HCT116 (cell line): Measurements from ENCODE around the gene STAT6. TPM values are rescaled to one million over a fixed set of nuclear protein-coding genes. Genes with fewer than 3 reads are reported as not detected.

Source experiments
- ATAC-seq: fragments of 200-7000 bp; cut with Tn5 transposase; 2 replicates; pipeline ENCODE4 v1.9.1; 2020; ENCODE audit warnings: mild to moderate bottlenecking, moderate library complexity
- BruUV-seq: library from RNA; stranded (reverse); fragments of 400-500 nt; replicated peaks from 2 replicates; lab custom pipeline; 2021; lab: Mats Ljungman, UMichigan
- CTCF ChIA-PET: fragments of 300-600 bp; sonication (Branson Sonifier 250); formaldehyde crosslinking; loops from one replicate; lab custom pipeline; 2021; ENCODE audit warnings: antibody characterized with exemption; lab: Charles Lee
- POLR2A ChIA-PET: fragments of 300-600, 350-600 bp; sonication (Branson Sonifier 250); formaldehyde crosslinking; loops from one replicate; lab custom pipeline; 2021; ENCODE audit warnings: antibody characterized with exemption; lab: Charles Lee
- RAD21 ChIA-PET, 2 experiments: fragments of 300-600 bp; sonication (Branson Sonifier 250); formaldehyde crosslinking; loops; one replicate each; lab custom pipeline; 2023; ENCODE audit warnings: low total read pairs in 2 of 2; ENCODE audit not compliant: uncharacterized antibody in 2 of 2, unreplicated experiment in 2 of 2, low non-redundant PET in 1 of 2; lab: Charles Lee
- DNase-seq: peaks from one replicate; pipeline ENCODE4 v3.0.0-alpha.2; 2010; ENCODE audit warnings: low read depth, low spot score
- H2AFZ ChIP-seq: fragments of 200-600 bp; shearing (Covaris generic), sonication (generic); 2 replicates; pipeline ENCODE4 v1.6.1; 2017; ENCODE audit warnings: low read depth, mixed run types, mixed read lengths, antibody characterized with exemption, low read length; ENCODE audit not compliant: poor library complexity, severe bottlenecking
- H3K27ac ChIP-seq: 2 replicates; pipeline ENCODE4 v1.5.1; 2012; ENCODE audit warnings: low read depth, low read length
- H3K27me3 ChIP-seq: fragments of 200-600 bp; sonication (generic); 2 replicates; pipeline ENCODE4 v1.6.1; 2016; ENCODE audit warnings: mixed run types, low read length, mixed read lengths; ENCODE audit not compliant: insufficient read depth
- H3K36me3 ChIP-seq, 2 experiments: fragments of 200-500 bp in 1 of 2; fragments of 200-600 bp in 1 of 2; sonication (Bioruptor generic) in 1 of 2; sonication (generic) in 1 of 2; 2 replicates each; pipeline versions ENCODE4 v1.5.1 to v1.6.1; 2014 to 2016; ENCODE audit warnings: low read length in 2 of 2, inconsistent platforms in 1 of 2, mixed read lengths in 1 of 2, mixed run types in 1 of 2; ENCODE audit not compliant: insufficient read depth in 2 of 2, control insufficient read depth in 1 of 2
- H3K4me1 ChIP-seq, 2 experiments: fragments of 200-600 bp in 1 of 2; sonication (generic) in 1 of 2; 2 replicates each; pipeline versions ENCODE4 v1.5.1 to v1.6.1; 2012 to 2017; ENCODE audit warnings: low read length in 2 of 2, inconsistent platforms in 1 of 2, mild to moderate bottlenecking in 1 of 2, mixed read lengths in 1 of 2, mixed run types in 1 of 2, moderate library complexity in 1 of 2; ENCODE audit not compliant: insufficient read depth in 2 of 2, control insufficient read depth in 1 of 2
- H3K4me2 ChIP-seq: fragments of 200-600 bp; sonication (generic); 2 replicates; pipeline ENCODE4 v1.6.1; 2017; ENCODE audit warnings: mixed run types, low read length, mixed read lengths
- H3K4me3 ChIP-seq, 2 experiments: fragments of 200-600 bp in 1 of 2; sonication (generic) in 1 of 2; replicated peaks in 1 of 2; 2 replicates each; pipeline ENCODE4 v1.5.1; 2011 to 2016; ENCODE audit warnings: low read length in 2 of 2, control low read depth in 1 of 2, low read depth in 1 of 2, mild to moderate bottlenecking in 1 of 2, mixed read lengths in 1 of 2, mixed run types in 1 of 2
- H3K79me2 ChIP-seq: fragments of 200-600 bp; sonication (generic); 2 replicates; pipeline ENCODE4 v1.6.1; 2017; ENCODE audit warnings: mild to moderate bottlenecking, mixed run types, low read length, moderate library complexity, mixed read lengths; ENCODE audit not compliant: insufficient read depth
- H3K9ac ChIP-seq: fragments of 200-600 bp; sonication (generic); 2 replicates; pipeline ENCODE4 v1.6.1; 2016; ENCODE audit warnings: low read length, mixed read lengths
- H3K9me2 ChIP-seq: fragments of 200-600 bp; sonication (generic), shearing (Covaris generic); 2 replicates; pipeline ENCODE4 v1.6.1; 2017; ENCODE audit warnings: mixed run types, mild to moderate bottlenecking, moderate library complexity; ENCODE audit not compliant: insufficient read depth
- H3K9me3 ChIP-seq, 2 experiments: fragments of 200-500 bp in 1 of 2; fragments of 200-600 bp in 1 of 2; sonication (Bioruptor generic) in 1 of 2; sonication (generic) in 1 of 2; 2 replicates each; pipeline ENCODE4 v1.6.1; 2014 to 2017; ENCODE audit warnings: low read length in 2 of 2, mixed read lengths in 2 of 2, inconsistent platforms in 1 of 2, low read depth in 1 of 2, mild to moderate bottlenecking in 1 of 2, mixed run types in 1 of 2, moderate library complexity in 1 of 2; ENCODE audit not compliant: control insufficient read depth in 1 of 2, insufficient read depth in 1 of 2
- H4K20me1 ChIP-seq: fragments of 200-600 bp; sonication (generic), shearing (Covaris generic); 2 replicates; pipeline ENCODE4 v1.6.1; 2017; ENCODE audit warnings: mixed run types, mild to moderate bottlenecking, moderate library complexity; ENCODE audit not compliant: insufficient read depth
- ATF3 ChIP-seq: IDR thresholded peaks from 2 replicates; pipeline ENCODE4 v1.6.1; 2012
- CEBPB ChIP-seq: IDR thresholded peaks from 2 replicates; pipeline ENCODE4 v1.6.1; 2012; ENCODE audit warnings: low read depth
- EZH2phosphoT487 ChIP-seq: fragments of 200-600 bp; IDR thresholded peaks from 2 replicates; pipeline ENCODE4 v1.6.1; 2018; ENCODE audit warnings: antibody characterized with exemption, borderline replicate concordance
- JUND ChIP-seq: IDR thresholded peaks from 2 replicates; pipeline ENCODE4 v1.6.1; 2012
- POLR2A ChIP-seq: IDR thresholded peaks from 2 replicates; pipeline ENCODE4 v1.7.0; 2011; ENCODE audit warnings: borderline replicate concordance; ENCODE audit not compliant: insufficient read depth, insufficient read length; ENCODE audit errors: extremely low read depth
- POLR2AphosphoS5 ChIP-seq: IDR thresholded peaks from 2 replicates; pipeline ENCODE4 v1.6.1; 2011; ENCODE audit warnings: mild to moderate bottlenecking, low read depth, low read length, moderate library complexity
- REST ChIP-seq: IDR thresholded peaks from 2 replicates; pipeline ENCODE4 v1.6.1; 2012; ENCODE audit warnings: low read depth
- SP1 ChIP-seq: IDR thresholded peaks from 2 replicates; pipeline ENCODE4 v1.6.1; 2012; ENCODE audit warnings: low read depth
- SRF ChIP-seq: IDR thresholded peaks from 2 replicates; pipeline ENCODE4 v1.6.1; 2012; ENCODE audit warnings: low read depth
- TCF7L2 ChIP-seq: IDR thresholded peaks from 2 replicates; pipeline ENCODE4 v1.7.0; 2011; ENCODE audit warnings: borderline replicate concordance, inconsistent platforms; ENCODE audit not compliant: insufficient read depth, insufficient read length; ENCODE audit errors: extremely low read depth
- ZBTB33 ChIP-seq: IDR thresholded peaks from 2 replicates; pipeline ENCODE4 v1.6.1; 2011; ENCODE audit warnings: mild to moderate bottlenecking, low read length, moderate library complexity; ENCODE audit not compliant: insufficient replicate concordance; ENCODE audit errors: extremely low read depth
- intact Hi-C: fragments of 100-400 bp; cut with micrococcal nuclease; formaldehyde crosslinking; loops from 2 replicates; pipeline ENCODE4 v1.10.0; 2022
- total RNA-seq: library from RNA; stranded (reverse); gene quantifications from one replicate; pipeline ENCODE4 v1.2.1, GENCODE V29; 2021; ENCODE audit not compliant: unreplicated experiment

STAT6 gene
- total RNA-seq, 1 experiment from 2014 or later, result 78.5 TPM

GRCh38 chr12:57079821-57080220, 31.3 kb downstream of the STAT6 start:
- no TSS peak for BruUV-seq
- no peak for ATAC-seq
- TF ChIP-seq ATF3 (no peak), CEBPB (no peak), EZH2phosphoT487 (no peak), JUND (no peak)

GRCh38 chr12:57078519-57079404, 32.4 kb downstream of the STAT6 start, which contains the start of gene NEMP1:
NEMP1 (minus strand) TSS chr12:57078791; CDS start chr12:57078745, 46 bp downstream.
- Histone ChIP-seq H3K9ac (peak within 1 kb of the TSS; percentile 99), H3K9me2 (no peaks in the 10 kb centered on the region), H3K79me2 (peaks cover 35% of the 10 kb centered on the region), H3K27me3 (no peaks in the 10 kb centered on the region), H3K4me3 (peak within 1 kb of the TSS; percentile 97 to 98), H3K27ac (peak within 1 kb of the TSS; percentile 89), H2AFZ (no peak within 1 kb of the TSS), H4K20me1 (no peaks in the 10 kb centered on the region), H3K4me1 (peaks cover 7 to 16% of the 10 kb centered on the region in 2 experiments; a peak in 3 of 4 replicates), H3K4me2 (peak within 1 kb of the TSS; percentile 93), H3K36me3 (no peaks in the 10 kb centered on the region), H3K9me3 (no peaks in the 10 kb centered on the region)
- intact Hi-C loops, result no loop called here
- ATAC-seq (peak; percentile 98), DNase-seq (peak; percentile 100)
- BruUV-seq, result no TSS peak
- ChIA-PET POLR2A (interaction anchor here (0.6 to 3.6 kb wide), 6 partner anchors 9 to 495 kb away, joined by 3 to 32 read pairs (median 12); partner anchors contain the start of genes LRP1, NAB2 and STAT6), RAD21 (interaction anchor here (0.6 to 1.6 kb wide), 5 partner anchors 9 to 165 kb away, joined by 3 to 7 read pairs (median 4); partner anchors contain the start of gene STAT6 (in 1 of the 2)), CTCF (interaction anchor here (0.6 to 2.1 kb wide), 10 partner anchors 9 to 168 kb away, joined by 3 to 20 read pairs (median 4); partner anchors contain the start of gene STAT6)
- peak; percentile 53 for TF ChIP-seq TCF7L2
- TF ChIP-seq POLR2AphosphoS5, result peak; percentile 64
- peak; percentile 95 for TF ChIP-seq SRF
- TF ChIP-seq REST, result no peak
- TF ChIP-seq ZBTB33, result no peak
- TF ChIP-seq SP1, result peak; percentile 97
- peak; percentile 26 for TF ChIP-seq POLR2A

More at GRCh38 chr12:57079821-57080220, 31.3 kb downstream of the STAT6 start:
- H3K9me2 ChIP-seq, result no peaks in the 10 kb centered on the region
- H3K9me3 ChIP-seq, result no peaks in the 10 kb centered on the region
- H2AFZ ChIP-seq, result no peak overlapping the region
- ChIA-PET CTCF (interaction anchor here (0.7 to 2.1 kb wide), 8 partner anchors 8 to 444 kb away, joined by 3 to 14 read pairs (median 4); partner anchors contain the start of gene STAT6), POLR2A (interaction anchor here (3.3 to 3.6 kb wide), 2 partner anchors 8 to 16 kb away, joined by 23 to 32 read pairs; partner anchors contain the start of gene NAB2), RAD21 (interaction anchor here in 1 of 2 experiments (1.6 kb wide), 1 partner anchor 11 kb away, joined by 4 read pairs; no protein-coding TSS in a partner anchor)
- H3K9ac ChIP-seq, result no peak overlapping the region
- no peaks in the 10 kb centered on the region for H3K36me3 ChIP-seq
- H3K27ac ChIP-seq, result no peak overlapping the region; the same call in 1 of the 2 replicates
- H3K79me2 ChIP-seq, result peaks cover 25% of the 10 kb centered on the region
- H3K4me1 ChIP-seq, result peaks cover 8 to 16% of the 10 kb centered on the region in 2 experiments; a peak in 3 of 4 replicates
- no peak overlapping the region for H3K4me3 ChIP-seq
- H3K27me3 ChIP-seq, result no peaks in the 10 kb centered on the region
- H4K20me1 ChIP-seq, result no peaks in the 10 kb centered on the region
- intact Hi-C loops, result no loop called here
- peak overlapping the region; percentile 70; the same call in 1 of the 2 replicates for H3K4me2 ChIP-seq
- no peak for DNase-seq
